Activated CD4-positive, alpha-beta T cell treated with anti-CD3 and anti-CD28 coated beads, Interleukin-2, amount 10 ng/mL, durations not matched to agents 24 days and 14 days (primary cell): Measurements from ENCODE around the gene PHEX. TPM values are rescaled to one million over a fixed set of nuclear protein-coding genes. Genes with fewer than 3 reads are reported as not detected.

Experiments
- DNase-seq: peaks from one replicate; pipeline ENCODE4 v3.0.0; 2022
- H3K27ac Mint-ChIP-seq: one replicate; pipeline ENCODE4 v1.8.0; 2022; ENCODE audit warnings: mild to moderate bottlenecking, mixed read lengths
- H3K27me3 Mint-ChIP-seq: one replicate; pipeline ENCODE4 v1.8.0; 2022; ENCODE audit warnings: mixed read lengths
- H3K36me3 Mint-ChIP-seq: one replicate; pipeline ENCODE4 v1.8.0; 2022; ENCODE audit warnings: low read depth, mild to moderate bottlenecking, mixed read lengths
- H3K4me1 Mint-ChIP-seq: one replicate; pipeline ENCODE4 v1.8.0; 2021; ENCODE audit warnings: mixed read lengths
- H3K4me3 Mint-ChIP-seq: one replicate; pipeline ENCODE4 v1.8.0; 2022; ENCODE audit warnings: mild to moderate bottlenecking, moderate library complexity, mixed read lengths
- H3K9me3 Mint-ChIP-seq: one replicate; pipeline ENCODE4 v1.8.0; 2021; ENCODE audit warnings: mixed read lengths
- intact Hi-C: fragments of 100-400 bp; cut with micrococcal nuclease; formaldehyde crosslinking; loops from one replicate; pipeline ENCODE4 v1.15.1; 2023
- total RNA-seq: library from RNA; stranded (reverse); gene quantifications from 2 replicates; pipeline ENCODE4 v1.2.3, GENCODE V29; 2022

Gene PHEX
- total RNA-seq, 1 donor from 2014 or later, result 13.4 TPM

- Mint-ChIP-seq H3K4me1 (no peaks in the 10 kb centered on the region), H3K36me3 (no peaks in the 10 kb centered on the region), H3K9me3 (peaks cover 4% of the 10 kb centered on the region), H3K27me3 (no peaks in the 10 kb centered on the region), H3K4me3 (no peak overlapping the region), H3K27ac (no peak overlapping the region)
- no peak for DNase-seq
- intact Hi-C loops, result no loop called here
Observed at GRCh38 chrX:22202251-22202650, 170.1 kb downstream of the PHEX start.

- Mint-ChIP-seq H3K27ac (no peak overlapping the region), H3K36me3 (no peaks in the 10 kb centered on the region), H3K9me3 (peaks cover 4% of the 10 kb centered on the region), H3K4me3 (no peak overlapping the region), H3K27me3 (no peaks in the 10 kb centered on the region), H3K4me1 (no peaks in the 10 kb centered on the region)
- no peak for DNase-seq
- intact Hi-C loops, result no loop called here
Observed at GRCh38 chrX:22203186-22203585, 171.1 kb downstream of the PHEX start.

GRCh38 chrX:22206781-22207180 is 174.7 kb downstream of the PHEX start:
- Mint-ChIP-seq H3K4me3 (no peak overlapping the region), H3K9me3 (no peaks in the 10 kb centered on the region), H3K36me3 (no peaks in the 10 kb centered on the region), H3K4me1 (no peaks in the 10 kb centered on the region), H3K27ac (no peak overlapping the region), H3K27me3 (no peaks in the 10 kb centered on the region)
- no peak for DNase-seq
- intact Hi-C loops, result no loop called here

DNA sequence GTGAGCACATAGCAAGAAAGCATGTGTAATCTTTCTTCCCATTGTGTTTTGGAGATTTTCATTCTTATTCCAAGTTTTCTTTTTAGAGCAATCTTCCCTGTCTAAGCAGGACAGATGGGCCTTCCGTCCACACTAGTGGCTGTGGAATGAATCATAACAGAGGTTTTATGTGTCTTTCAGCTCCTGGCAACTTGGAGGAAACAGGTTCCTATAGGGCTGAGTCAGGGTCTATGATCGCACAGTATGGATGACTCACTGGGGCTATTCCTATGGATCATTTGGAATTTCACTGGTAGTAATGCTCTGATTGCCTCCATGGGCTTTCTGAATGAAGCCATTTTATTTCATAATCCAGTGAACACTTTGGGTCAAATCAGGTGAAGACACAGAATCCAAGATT is 188.8 kb downstream of the PHEX start:
- Mint-ChIP-seq H3K9me3 (no peaks in the 10 kb centered on the region), H3K27ac (no peak overlapping the region), H3K27me3 (no peaks in the 10 kb centered on the region), H3K36me3 (no peaks in the 10 kb centered on the region), H3K4me1 (no peaks in the 10 kb centered on the region), H3K4me3 (no peak overlapping the region)
- intact Hi-C loops, result no loop called here
- no peak for DNase-seq

GRCh38 chrX:22234380-22234779 is 202.3 kb downstream of the PHEX start:
- Mint-ChIP-seq H3K27ac (no peak overlapping the region), H3K4me3 (no peak overlapping the region), H3K36me3 (no peaks in the 10 kb centered on the region), H3K27me3 (no peaks in the 10 kb centered on the region), H3K9me3 (no peaks in the 10 kb centered on the region), H3K4me1 (no peaks in the 10 kb centered on the region)
- no peak for DNase-seq
- intact Hi-C loops, result no loop called here

DNA sequence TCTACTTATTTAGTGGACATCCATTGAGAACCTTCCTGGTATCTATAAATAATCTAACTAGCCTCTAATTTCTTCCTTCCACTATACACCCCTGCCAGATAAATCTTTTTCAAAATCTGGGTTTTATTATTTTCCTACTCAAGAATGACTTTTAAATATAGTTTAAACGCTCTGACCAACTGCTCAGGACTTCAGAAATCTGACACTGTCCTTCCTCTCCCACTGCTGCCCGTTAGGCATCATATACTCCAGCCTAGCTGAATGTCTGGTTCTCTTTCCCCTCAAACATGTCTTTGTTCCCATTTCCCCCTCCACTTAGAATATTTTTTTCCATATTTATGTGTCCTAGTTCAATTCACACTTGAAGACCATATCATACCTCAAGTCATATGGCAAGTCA is 205.4 kb downstream of the PHEX start:
- H3K27ac Mint-ChIP-seq, result no peak overlapping the region
- no peak for DNase-seq
- intact Hi-C loops, result no loop called here
- H3K4me1 Mint-ChIP-seq, result no peaks in the 10 kb centered on the region
- H3K4me3 Mint-ChIP-seq, result no peak overlapping the region
- no peaks in the 10 kb centered on the region for H3K27me3 Mint-ChIP-seq
- peaks cover 4% of the 10 kb centered on the region for H3K9me3 Mint-ChIP-seq
- H3K36me3 Mint-ChIP-seq, result no peaks in the 10 kb centered on the region

DNA sequence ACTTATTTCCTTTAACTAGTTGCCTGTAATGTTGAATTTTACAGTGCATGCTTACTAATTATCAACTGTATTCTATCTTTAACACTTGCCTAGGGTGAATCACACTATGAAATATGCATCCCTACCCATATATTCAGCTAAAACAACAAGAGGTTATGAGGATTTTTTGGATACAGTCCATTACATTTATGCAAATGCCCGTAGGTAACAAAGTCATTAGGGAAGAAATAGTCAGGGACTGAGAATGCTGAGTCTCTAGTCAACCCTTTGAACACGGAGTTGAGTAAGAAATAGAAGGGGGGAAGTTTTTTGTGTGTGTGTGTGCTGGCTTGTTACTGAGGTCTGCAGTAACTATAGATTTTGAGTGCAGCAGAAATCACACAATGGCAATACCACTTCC is 214.5 kb downstream of the PHEX start:
- H3K27me3 Mint-ChIP-seq, result no peaks in the 10 kb centered on the region
- no peaks in the 10 kb centered on the region for H3K36me3 Mint-ChIP-seq
- no peak overlapping the region for H3K27ac Mint-ChIP-seq
- H3K4me1 Mint-ChIP-seq, result no peaks in the 10 kb centered on the region
- intact Hi-C loops, result no loop called here
- no peak for DNase-seq
- no peaks in the 10 kb centered on the region for H3K9me3 Mint-ChIP-seq
- no peak overlapping the region for H3K4me3 Mint-ChIP-seq

DNA sequence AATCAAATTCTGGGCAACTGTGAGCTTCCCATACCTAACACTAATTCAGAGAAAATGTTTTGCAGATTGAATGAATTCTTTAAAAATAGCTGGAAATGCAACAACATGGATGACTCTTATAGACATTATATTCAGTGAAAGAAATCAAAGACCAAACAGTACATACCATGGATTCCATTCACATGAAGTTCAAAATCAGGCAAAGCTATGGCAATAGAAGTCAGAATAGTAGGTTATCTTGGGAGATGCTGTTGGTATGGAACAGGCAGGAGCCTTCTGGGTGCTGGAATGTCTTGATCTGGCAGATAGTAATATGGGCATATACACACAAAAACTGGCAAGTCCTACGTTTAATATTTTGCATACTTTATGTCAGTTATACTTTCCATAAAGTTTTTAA is 215.0 kb downstream of the PHEX start:
- no peaks in the 10 kb centered on the region for H3K9me3 Mint-ChIP-seq
- H3K4me1 Mint-ChIP-seq, result no peaks in the 10 kb centered on the region
- intact Hi-C loops, result no loop called here
- no peak for DNase-seq
- no peak overlapping the region for H3K4me3 Mint-ChIP-seq
- H3K27me3 Mint-ChIP-seq, result no peaks in the 10 kb centered on the region
- no peaks in the 10 kb centered on the region for H3K36me3 Mint-ChIP-seq
- no peak overlapping the region for H3K27ac Mint-ChIP-seq

- H3K9me3 Mint-ChIP-seq, result no peaks in the 10 kb centered on the region
- H3K36me3 Mint-ChIP-seq, result no peaks in the 10 kb centered on the region
- no peak overlapping the region for H3K27ac Mint-ChIP-seq
- no peaks in the 10 kb centered on the region for H3K27me3 Mint-ChIP-seq
- intact Hi-C loops, result no loop called here
- no peaks in the 10 kb centered on the region for H3K4me1 Mint-ChIP-seq
- no peak overlapping the region for H3K4me3 Mint-ChIP-seq
- no peak for DNase-seq
Observed at GRCh38 chrX:22248401-22248800, 216.3 kb downstream of the PHEX start.

GRCh38 chrX:22249371-22249770 is 217.2 kb downstream of the PHEX start:
- no peaks in the 10 kb centered on the region for H3K27me3 Mint-ChIP-seq
- no peak overlapping the region for H3K4me3 Mint-ChIP-seq
- no peak overlapping the region for H3K27ac Mint-ChIP-seq
- no peaks in the 10 kb centered on the region for H3K4me1 Mint-ChIP-seq
- no peaks in the 10 kb centered on the region for H3K9me3 Mint-ChIP-seq
- H3K36me3 Mint-ChIP-seq, result no peaks in the 10 kb centered on the region
- intact Hi-C loops, result no loop called here
- no peak for DNase-seq

DNA sequence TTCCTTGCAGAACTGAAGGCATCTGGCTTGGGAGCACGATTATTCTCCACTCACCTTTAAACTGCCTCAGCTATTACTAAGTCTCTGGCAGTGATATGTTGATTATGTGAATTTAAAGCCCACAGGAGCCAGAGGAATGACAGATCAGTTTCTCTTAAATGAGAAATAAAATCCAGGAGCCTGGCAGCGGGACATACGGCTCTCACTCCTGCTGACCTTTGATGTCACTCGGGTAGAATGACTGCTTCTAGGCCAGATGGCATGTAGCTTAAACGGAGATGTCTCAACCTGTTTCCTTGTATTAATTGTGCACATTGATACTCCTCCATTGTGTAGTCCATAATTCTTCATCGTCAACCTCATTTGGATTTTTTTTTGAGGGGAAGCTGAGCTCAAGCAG is 236.6 kb downstream of the PHEX start:
- intact Hi-C loops, result no loop called here
- no peak for DNase-seq
- Mint-ChIP-seq H3K27me3 (no peaks in the 10 kb centered on the region), H3K9me3 (no peaks in the 10 kb centered on the region), H3K4me3 (no peak overlapping the region), H3K4me1 (no peaks in the 10 kb centered on the region), H3K36me3 (no peaks in the 10 kb centered on the region), H3K27ac (no peak overlapping the region)

DNA sequence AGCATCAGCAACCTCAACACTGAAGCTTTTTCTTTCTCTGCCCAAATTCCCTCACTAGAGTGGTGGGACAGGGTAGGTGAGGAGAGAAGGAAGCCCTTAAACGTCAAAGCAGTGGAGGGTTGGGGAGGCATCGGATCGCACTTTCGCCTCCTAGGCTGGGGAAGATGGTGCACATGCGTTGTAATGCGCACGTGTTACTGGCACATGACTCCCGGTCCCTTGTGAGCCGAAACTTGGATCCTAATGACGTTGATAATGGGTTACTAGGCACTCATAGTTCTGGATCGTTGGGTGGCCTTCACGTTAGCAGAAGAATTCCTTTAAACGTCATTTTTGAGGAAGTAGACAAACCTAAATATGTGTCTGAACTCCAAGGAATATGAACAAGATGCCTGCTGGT is 240.5 kb downstream of the PHEX start, which contains the start of gene CBLL2:
CBLL2 (plus strand) TSS at position 301 of the 400 bp plus-strand sequence; CDS start at position 380, 79 bp downstream.
- Mint-ChIP-seq H3K36me3 (no peaks in the 10 kb centered on the region), H3K27me3 (no peaks in the 10 kb centered on the region), H3K27ac (no peak within 1 kb of the TSS), H3K4me3 (no peak within 1 kb of the TSS), H3K4me1 (no peaks in the 10 kb centered on the region), H3K9me3 (no peaks in the 10 kb centered on the region)
- DNase-seq, result no peak
- intact Hi-C loops, result no loop called here

GRCh38 chrX:22273714-22274317 is 241.7 kb downstream of the PHEX start:
- intact Hi-C loops, result no loop called here
- DNase-seq, result no peak
- no peak overlapping the region for H3K4me3 Mint-ChIP-seq
- H3K36me3 Mint-ChIP-seq, result no peaks in the 10 kb centered on the region
- H3K27me3 Mint-ChIP-seq, result no peaks in the 10 kb centered on the region
- H3K27ac Mint-ChIP-seq, result no peak overlapping the region
- no peaks in the 10 kb centered on the region for H3K4me1 Mint-ChIP-seq
- no peaks in the 10 kb centered on the region for H3K9me3 Mint-ChIP-seq

DNA sequence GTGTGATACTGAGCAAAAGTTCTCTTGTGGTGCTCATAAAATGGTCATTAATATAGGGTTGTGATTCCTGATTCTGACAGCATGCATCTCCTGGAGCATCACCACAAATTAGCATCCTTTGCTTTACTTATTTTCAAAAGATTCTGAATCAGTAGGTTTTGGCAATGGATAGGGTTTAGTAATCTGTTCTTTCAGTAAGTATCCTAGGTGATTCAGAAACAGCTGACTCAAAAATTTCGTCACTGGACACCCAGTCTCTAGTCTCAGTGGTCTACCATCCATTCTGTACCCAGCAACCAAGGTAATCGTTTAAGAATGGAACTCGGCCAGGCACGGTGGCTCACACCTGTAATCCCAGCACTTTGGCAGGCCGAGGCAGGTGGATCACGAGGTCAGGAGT is 244.7 kb downstream of the PHEX start:
- no peaks in the 10 kb centered on the region for H3K4me1 Mint-ChIP-seq
- no peak overlapping the region for H3K4me3 Mint-ChIP-seq
- H3K27ac Mint-ChIP-seq, result no peak overlapping the region
- DNase-seq, result no peak
- H3K27me3 Mint-ChIP-seq, result no peaks in the 10 kb centered on the region
- no peaks in the 10 kb centered on the region for H3K9me3 Mint-ChIP-seq
- intact Hi-C loops, result no loop called here
- no peaks in the 10 kb centered on the region for H3K36me3 Mint-ChIP-seq

GRCh38 chrX:22278375-22278774 is 246.2 kb downstream of the PHEX start:
- Mint-ChIP-seq H3K4me3 (no peak overlapping the region), H3K4me1 (no peaks in the 10 kb centered on the region), H3K27ac (no peak overlapping the region), H3K9me3 (no peaks in the 10 kb centered on the region), H3K36me3 (no peaks in the 10 kb centered on the region), H3K27me3 (no peaks in the 10 kb centered on the region)
- no peak for DNase-seq
- intact Hi-C loops, result no loop called here
